ENCODE measurements around the gene ALKBH2.
A peak's percentile ranks its signal among the peaks of the same experiment; 100 is the strongest.

Gene ALKBH2

DNA sequence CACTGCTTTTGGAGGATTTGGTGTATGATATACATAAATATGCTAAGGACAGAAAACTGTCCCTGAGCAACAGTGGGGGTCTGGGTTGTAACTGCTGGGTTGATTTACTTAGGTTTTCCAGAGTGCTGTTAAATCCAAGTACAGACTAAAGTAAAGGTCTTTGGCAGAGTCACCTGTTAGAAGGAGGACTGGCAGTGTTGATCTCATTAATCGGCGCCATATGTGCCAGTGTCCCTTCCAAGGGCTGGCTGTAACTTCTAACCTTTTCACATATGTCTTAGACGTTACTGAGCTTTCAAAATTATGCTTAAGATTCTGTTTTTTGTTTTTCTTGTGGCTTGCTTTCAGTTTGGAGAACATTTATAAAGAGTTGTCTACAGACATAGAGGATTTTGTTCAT is 9.2 kb upstream of the ALKBH2 start:
- H3K27me3 ChIP-seq (ENCODE audit: control insufficient read depth, insufficient read depth, low read length): no peaks in the 10 kb centered on the region
- no peaks in the 10 kb centered on the region for H3K9me3 ChIP-seq (ENCODE audit: control insufficient read depth, low read length)
- H3K9ac ChIP-seq: no peak overlapping the region
- no peak overlapping the region for H3K4me3 ChIP-seq (ENCODE audit: low read depth, low read length)
- no peaks in the 10 kb centered on the region for H3K36me3 ChIP-seq (ENCODE audit: control insufficient read depth, insufficient read depth, low read length)
- no peak overlapping the region for H3K4me2 ChIP-seq (ENCODE audit: low read length)
- no peak overlapping the region for H2AFZ ChIP-seq
- no peak overlapping the region for H3K27ac ChIP-seq
- H3K4me1 ChIP-seq: peaks cover 10% of the 10 kb centered on the region
- H3K79me2 ChIP-seq: peaks cover 30% of the 10 kb centered on the region
- TF ChIP-seq, protein P1, sequence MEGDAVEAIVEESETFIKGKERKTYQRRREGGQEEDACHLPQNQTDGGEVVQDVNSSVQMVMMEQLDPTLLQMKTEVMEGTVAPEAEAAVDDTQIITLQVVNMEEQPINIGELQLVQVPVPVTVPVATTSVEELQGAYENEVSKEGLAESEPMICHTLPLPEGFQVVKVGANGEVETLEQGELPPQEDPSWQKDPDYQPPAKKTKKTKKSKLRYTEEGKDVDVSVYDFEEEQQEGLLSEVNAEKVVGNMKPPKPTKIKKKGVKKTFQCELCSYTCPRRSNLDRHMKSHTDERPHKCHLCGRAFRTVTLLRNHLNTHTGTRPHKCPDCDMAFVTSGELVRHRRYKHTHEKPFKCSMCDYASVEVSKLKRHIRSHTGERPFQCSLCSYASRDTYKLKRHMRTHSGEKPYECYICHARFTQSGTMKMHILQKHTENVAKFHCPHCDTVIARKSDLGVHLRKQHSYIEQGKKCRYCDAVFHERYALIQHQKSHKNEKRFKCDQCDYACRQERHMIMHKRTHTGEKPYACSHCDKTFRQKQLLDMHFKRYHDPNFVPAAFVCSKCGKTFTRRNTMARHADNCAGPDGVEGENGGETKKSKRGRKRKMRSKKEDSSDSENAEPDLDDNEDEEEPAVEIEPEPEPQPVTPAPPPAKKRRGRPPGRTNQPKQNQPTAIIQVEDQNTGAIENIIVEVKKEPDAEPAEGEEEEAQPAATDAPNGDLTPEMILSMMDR (IDR thresholded peaks at IDR 0.05): no peak

DNA sequence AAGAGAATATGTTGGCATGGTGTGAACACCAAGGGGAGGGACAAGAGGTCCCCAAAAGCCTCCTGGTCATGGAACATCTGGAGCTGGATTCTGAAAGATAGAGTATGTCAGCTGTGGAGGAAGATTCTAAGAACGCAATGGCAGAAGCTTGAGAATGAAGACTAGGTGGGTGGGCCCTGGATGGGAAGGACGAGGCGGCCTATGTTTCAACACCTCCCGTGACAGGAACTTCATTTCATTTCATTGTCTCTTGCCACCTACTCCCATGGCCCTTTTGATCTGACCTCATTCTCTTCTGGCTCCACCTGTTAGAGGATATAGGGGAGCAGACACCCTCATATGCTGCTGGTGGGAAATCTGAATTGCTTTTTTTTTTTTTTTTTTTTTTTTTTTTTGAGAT is 7.5 kb upstream of the ALKBH2 start:
- H3K36me3 ChIP-seq (ENCODE audit: control insufficient read depth, insufficient read depth, low read length): no peaks in the 10 kb centered on the region
- no peak overlapping the region for H3K27ac ChIP-seq
- no peak overlapping the region for H2AFZ ChIP-seq
- TF ChIP-seq, protein P1 (IDR thresholded peaks at IDR 0.05): no peak
- H3K4me2 ChIP-seq (ENCODE audit: low read length): no peak overlapping the region
- H3K27me3 ChIP-seq (ENCODE audit: control insufficient read depth, insufficient read depth, low read length): no peaks in the 10 kb centered on the region
- no peak overlapping the region for H3K4me3 ChIP-seq (ENCODE audit: low read depth, low read length)
- no peak overlapping the region for H3K9ac ChIP-seq
- H3K79me2 ChIP-seq: peaks cover 30% of the 10 kb centered on the region
- no peaks in the 10 kb centered on the region for H3K9me3 ChIP-seq (ENCODE audit: control insufficient read depth, low read length)
- peaks cover 12% of the 10 kb centered on the region for H3K4me1 ChIP-seq

DNA sequence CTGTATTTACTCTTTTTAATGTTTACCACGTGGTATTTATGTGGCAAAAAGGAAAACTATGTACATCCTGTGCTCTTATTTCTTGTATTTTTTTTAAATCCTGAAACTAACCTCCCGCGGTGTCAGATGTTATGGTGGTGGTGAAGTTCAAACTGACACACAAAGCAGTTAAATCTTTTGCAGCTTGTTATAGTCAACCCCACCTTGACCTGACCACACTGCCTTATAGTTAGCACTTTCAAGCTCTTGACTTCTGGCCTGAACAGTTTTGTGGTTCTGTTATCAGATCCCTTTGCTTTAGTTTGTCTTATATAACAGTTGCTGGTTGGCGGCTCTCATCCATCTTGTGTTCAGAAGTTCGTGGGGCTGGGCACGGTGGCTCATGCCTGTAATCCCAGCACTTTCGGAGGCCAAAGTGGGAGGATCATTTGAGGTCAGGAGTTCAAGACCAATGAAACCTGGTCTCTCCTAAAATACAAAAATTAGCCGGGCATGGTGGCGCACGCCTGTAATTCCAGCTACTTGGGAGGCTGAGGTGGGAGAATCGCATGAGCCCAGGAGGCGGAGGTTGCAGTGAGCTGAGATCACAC is 6.3 kb upstream of the ALKBH2 start:
- Histone ChIP-seq H2AFZ (no peak overlapping the region), H3K9me3 (ENCODE audit: control insufficient read depth, low read length) (no peaks in the 10 kb centered on the region), H3K4me3 (ENCODE audit: low read depth, low read length) (peak overlapping the region; percentile 89), H3K36me3 (ENCODE audit: control insufficient read depth, insufficient read depth, low read length) (no peaks in the 10 kb centered on the region), H3K4me2 (ENCODE audit: low read length) (peak overlapping the region; percentile 97), H3K27me3 (ENCODE audit: control insufficient read depth, insufficient read depth, low read length) (no peaks in the 10 kb centered on the region), H3K9ac (no peak overlapping the region), H3K79me2 (peaks cover 30% of the 10 kb centered on the region), H3K4me1 (peaks cover 12% of the 10 kb centered on the region), H3K27ac (peak overlapping the region; percentile 93)
- TF ChIP-seq, protein P1 (IDR thresholded peaks at IDR 0.05): no peak

DNA sequence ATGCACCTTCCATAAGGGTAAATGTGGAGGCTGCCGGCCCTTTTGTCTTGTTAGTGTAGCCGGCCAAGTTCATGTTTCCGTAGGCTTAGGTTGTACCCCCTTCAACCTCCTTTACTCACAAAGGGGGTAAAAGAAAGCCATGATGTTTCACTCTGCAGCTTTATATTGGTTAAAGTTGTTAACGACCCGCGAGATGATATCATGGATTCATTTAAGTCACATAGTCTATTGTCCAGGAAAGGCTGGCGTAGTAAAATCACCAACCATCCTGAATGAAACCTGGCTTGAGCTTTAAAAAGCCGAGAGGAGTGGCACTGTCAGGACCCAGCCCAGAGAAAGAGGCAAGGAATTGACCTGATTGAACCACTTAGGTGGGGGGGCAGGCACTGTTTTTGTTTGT is 5.4 kb upstream of the ALKBH2 start:
- Histone ChIP-seq H2AFZ (peak overlapping the region; percentile 97), H3K27me3 (ENCODE audit: control insufficient read depth, insufficient read depth, low read length) (no peaks in the 10 kb centered on the region), H3K79me2 (peaks cover 27% of the 10 kb centered on the region), H3K4me1 (peaks cover 12% of the 10 kb centered on the region), H3K9me3 (ENCODE audit: control insufficient read depth, low read length) (no peaks in the 10 kb centered on the region), H3K4me2 (ENCODE audit: low read length) (peak overlapping the region; percentile 97), H3K9ac (peak overlapping the region; percentile 77), H3K36me3 (ENCODE audit: control insufficient read depth, insufficient read depth, low read length) (no peaks in the 10 kb centered on the region), H3K27ac (peak overlapping the region; percentile 93), H3K4me3 (ENCODE audit: low read depth, low read length) (peak overlapping the region; percentile 89)
- TF ChIP-seq, protein P1 (IDR thresholded peaks at IDR 0.05): no peak

DNA sequence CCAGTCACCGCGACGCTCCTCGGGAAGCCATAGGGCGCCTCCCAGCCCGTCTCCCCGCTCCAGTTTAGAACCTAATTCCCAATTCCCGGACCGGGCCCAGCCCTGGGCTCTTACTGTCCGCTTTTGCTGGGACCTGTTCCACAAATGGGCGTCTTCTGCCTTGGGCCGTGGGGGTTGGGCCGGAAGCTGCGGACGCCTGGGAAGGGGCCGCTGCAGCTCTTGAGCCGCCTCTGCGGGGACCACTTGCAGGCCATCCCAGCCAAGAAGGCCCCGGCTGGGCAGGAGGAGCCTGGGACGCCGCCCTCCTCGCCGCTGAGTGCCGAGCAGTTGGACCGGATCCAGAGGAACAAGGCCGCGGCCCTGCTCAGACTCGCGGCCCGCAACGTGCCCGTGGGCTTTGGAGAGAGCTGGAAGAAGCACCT is 4.9 kb upstream of the ALKBH2 start:
- TF ChIP-seq, protein P1 (IDR thresholded peaks at IDR 0.05): no peak
- H3K27me3 ChIP-seq (ENCODE audit: control insufficient read depth, insufficient read depth, low read length): no peaks in the 10 kb centered on the region
- H3K4me2 ChIP-seq (ENCODE audit: low read length): peak overlapping the region; percentile 97
- peak overlapping the region; percentile 89 for H3K4me3 ChIP-seq (ENCODE audit: low read depth, low read length)
- H3K36me3 ChIP-seq (ENCODE audit: control insufficient read depth, insufficient read depth, low read length): no peaks in the 10 kb centered on the region
- peak overlapping the region; percentile 97 for H2AFZ ChIP-seq
- peak overlapping the region; percentile 93 for H3K27ac ChIP-seq
- H3K9ac ChIP-seq: peak overlapping the region; percentile 77
- H3K4me1 ChIP-seq: peaks cover 13% of the 10 kb centered on the region
- H3K9me3 ChIP-seq (ENCODE audit: control insufficient read depth, low read length): no peaks in the 10 kb centered on the region
- H3K79me2 ChIP-seq: peaks cover 30% of the 10 kb centered on the region
